IMR-90 (cell line): ENCODE measurements around the gene KCTD12. TPM values are rescaled to one million over a fixed set of nuclear protein-coding genes. Genes with fewer than 3 reads are reported as not detected.

Experiments used
- ATAC-seq: fragments of 200-7000 bp; cut with Tn5 transposase; 2 replicates; pipeline ENCODE4 v1.9.1; 2020; ENCODE audit warnings: low read depth, mild to moderate bottlenecking, moderate library complexity
- BruUV-seq: library from RNA; stranded (reverse); fragments of 400-500 nt; replicated peaks from 2 replicates; lab custom pipeline; 2021; lab: Mats Ljungman, UMichigan
- CTCF ChIA-PET: fragments of 300-600 bp; formaldehyde crosslinking; extraction: SDS; loops from one replicate; lab custom pipeline; 2021; ENCODE audit warnings: antibody characterized with exemption; lab: Yijun Ruan, JAX
- POLR2A ChIA-PET: fragments of 300-600 bp; sonication (Branson Sonifier 250); formaldehyde crosslinking; loops from one replicate; lab custom pipeline; 2022; ENCODE audit warnings: antibody characterized with exemption; ENCODE audit not compliant: unreplicated experiment; lab: Charles Lee
- DNase-seq: peaks from one replicate; pipeline ENCODE4 v3.0.0; 2013
- H2AFZ ChIP-seq: replicated peaks from 2 replicates; pipeline ENCODE3; 2013; ENCODE audit warnings: low read length, mild to moderate bottlenecking; ENCODE audit not compliant: poor library complexity
- H2AK5ac ChIP-seq: 2 replicates; pipeline ENCODE4 v1.6.1; 2013; ENCODE audit warnings: low read depth, low read length, inconsistent platforms
- H2AK9ac ChIP-seq: replicated peaks from 2 replicates; pipeline ENCODE3; 2013; ENCODE audit warnings: mild to moderate bottlenecking, low read depth, low read length, moderate library complexity; ENCODE audit not compliant: poor library complexity
- H2BK120ac ChIP-seq: 2 replicates; pipeline ENCODE4 v1.6.1; 2013; ENCODE audit warnings: low read depth, low read length, inconsistent platforms
- H2BK15ac ChIP-seq: 3 replicates; pipeline ENCODE4 v1.6.1; 2013; ENCODE audit warnings: low read depth, low read length, inconsistent platforms
- H2BK20ac ChIP-seq: 2 replicates; pipeline ENCODE4 v1.6.1; 2013; ENCODE audit warnings: low read depth, mild to moderate bottlenecking, inconsistent platforms, low read length, moderate library complexity
- H2BK5ac ChIP-seq: 2 replicates; pipeline ENCODE4 v1.6.1; 2013; ENCODE audit warnings: mild to moderate bottlenecking, low read depth, low read length, inconsistent platforms; ENCODE audit not compliant: poor library complexity, severe bottlenecking
- H3K14ac ChIP-seq: replicated peaks from 2 replicates; pipeline ENCODE4 v1.6.1; 2013; ENCODE audit warnings: low read depth, low read length, inconsistent platforms
- H3K18ac ChIP-seq: 2 replicates; pipeline ENCODE4 v1.6.1; 2013; ENCODE audit warnings: low read depth, low read length, control low read depth
- H3K23ac ChIP-seq: 2 replicates; pipeline ENCODE4 v1.6.1; 2013; ENCODE audit warnings: low read depth, low read length, inconsistent platforms
- H3K27ac ChIP-seq: 2 replicates; pipeline ENCODE4 v1.5.1; 2013; ENCODE audit warnings: mild to moderate bottlenecking, control low read depth, low read length; ENCODE audit not compliant: insufficient read depth
- H3K27me3 ChIP-seq: 2 replicates; pipeline ENCODE4 v1.6.1; 2013; ENCODE audit warnings: low read length; ENCODE audit not compliant: control insufficient read depth, insufficient read depth
- H3K36me3 ChIP-seq: 2 replicates; pipeline ENCODE4 v1.6.1; 2013; ENCODE audit warnings: low read length, mixed read lengths; ENCODE audit not compliant: control insufficient read depth, insufficient read depth
- H3K4ac ChIP-seq: 2 replicates; pipeline ENCODE4 v1.6.1; 2013; ENCODE audit warnings: low read depth, low read length, inconsistent platforms
- H3K4me1 ChIP-seq: 2 replicates; pipeline ENCODE4 v1.6.1; 2013; ENCODE audit warnings: low read length, mixed read lengths; ENCODE audit not compliant: control insufficient read depth, insufficient read depth
- H3K4me2 ChIP-seq: 2 replicates; pipeline ENCODE4 v1.6.1; 2013; ENCODE audit warnings: low read depth, mild to moderate bottlenecking, control low read depth, low read length, moderate library complexity
- H3K4me3 ChIP-seq: 2 replicates; pipeline ENCODE4 v1.5.1; 2013; ENCODE audit warnings: low read depth, mild to moderate bottlenecking, control low read depth, low read length, moderate library complexity; ENCODE audit not compliant: insufficient read depth
- H3K56ac ChIP-seq: 2 replicates; pipeline ENCODE4 v1.6.1; 2013; ENCODE audit warnings: low read length, inconsistent platforms; ENCODE audit not compliant: insufficient read depth; ENCODE audit errors: extremely low read depth
- H3K79me1 ChIP-seq, 2 experiments: 2 replicates each; pipeline ENCODE4 v1.6.1; 2013; ENCODE audit warnings: low read length in 2 of 2, inconsistent platforms in 1 of 2, low read depth in 1 of 2
- H3K9ac ChIP-seq: 2 replicates; pipeline ENCODE4 v1.6.1; 2013; ENCODE audit warnings: low read depth, low read length, control low read depth
- H3K9me1 ChIP-seq: 2 replicates; pipeline ENCODE4 v1.6.1; 2013; ENCODE audit warnings: low read length, inconsistent platforms; ENCODE audit not compliant: insufficient read depth
- H3K9me3 ChIP-seq: 2 replicates; pipeline ENCODE4 v1.6.1; 2013; ENCODE audit warnings: low read length; ENCODE audit not compliant: control insufficient read depth, insufficient read depth
- H4K20me1 ChIP-seq: 2 replicates; pipeline ENCODE4 v1.6.1; 2013; ENCODE audit warnings: low read length, inconsistent platforms; ENCODE audit not compliant: insufficient read depth
- H4K5ac ChIP-seq: 2 replicates; pipeline ENCODE4 v1.6.1; 2013; ENCODE audit warnings: mild to moderate bottlenecking, low read depth, low read length, control low read depth
- H4K8ac ChIP-seq, 2 experiments: 2 replicates each; pipeline ENCODE4 v1.6.1; 2013; ENCODE audit warnings: low read depth in 2 of 2, low read length in 2 of 2, control low read depth in 1 of 2, inconsistent platforms in 1 of 2
- H4K91ac ChIP-seq: 2 replicates; pipeline ENCODE4 v1.6.1; 2013; ENCODE audit warnings: low read depth, low read length, inconsistent platforms; ENCODE audit not compliant: insufficient read depth
- CEBPB ChIP-seq: IDR thresholded peaks from 2 replicates; pipeline ENCODE4 v1.6.1; 2012; ENCODE audit warnings: low read depth, low read length, improper control_type of control experiment
- CHD1 ChIP-seq: IDR thresholded peaks from 2 replicates; pipeline ENCODE4 v1.6.1; 2012; ENCODE audit warnings: low read depth, low read length, improper control_type of control experiment
- CTCF ChIP-seq: conservative IDR thresholded peaks from 2 replicates; pipeline ENCODE4 v1.5.1; 2012; ENCODE audit warnings: mild to moderate bottlenecking, low read depth, low read length, improper control_type of control experiment
- ELK1 ChIP-seq: fragments of 150-350 bp; IDR thresholded peaks from 2 replicates; pipeline ENCODE4 v1.6.1; 2016; ENCODE audit warnings: low read depth, mild to moderate bottlenecking, low read length, moderate library complexity, borderline replicate concordance
- FOS ChIP-seq: fragments of 150-350 bp; IDR thresholded peaks from 2 replicates; pipeline ENCODE4 v1.6.1; 2016; ENCODE audit warnings: low read depth, low read length
- MAFK ChIP-seq: IDR thresholded peaks from 2 replicates; pipeline ENCODE4 v1.6.1; 2012; ENCODE audit warnings: low read depth, low read length, improper control_type of control experiment
- MAZ ChIP-seq: IDR thresholded peaks from 2 replicates; pipeline ENCODE4 v1.6.1; 2012; ENCODE audit warnings: low read depth, mild to moderate bottlenecking, low read length, improper control_type of control experiment, moderate library complexity, borderline replicate concordance
- MXI1 ChIP-seq: IDR thresholded peaks from 2 replicates; pipeline ENCODE4 v1.6.1; 2012; ENCODE audit warnings: low read depth, mild to moderate bottlenecking, low read length, moderate library complexity, borderline replicate concordance
- NFE2L2 ChIP-seq: fragments of 150-350 bp; IDR thresholded peaks from 2 replicates; pipeline ENCODE4 v1.6.1; 2016; ENCODE audit warnings: low read depth, mild to moderate bottlenecking, low read length
- POLR2A ChIP-seq: IDR thresholded peaks from 2 replicates; pipeline ENCODE4 v1.6.1; 2012; ENCODE audit warnings: mild to moderate bottlenecking, low read depth, low read length
- RAD21 ChIP-seq: IDR thresholded peaks from 2 replicates; pipeline ENCODE4 v1.6.1; 2012; ENCODE audit warnings: low read length, improper control_type of control experiment
- RCOR1 ChIP-seq: IDR thresholded peaks from 2 replicates; pipeline ENCODE4 v1.6.1; 2012; ENCODE audit warnings: mild to moderate bottlenecking, low read length, improper control_type of control experiment; ENCODE audit not compliant: insufficient replicate concordance
- SMC3 ChIP-seq: fragments of 150-350 bp; IDR thresholded peaks from 2 replicates; pipeline ENCODE4 v1.6.1; 2016; ENCODE audit warnings: low read depth, mild to moderate bottlenecking, antibody characterized with exemption, low read length, moderate library complexity
- WGBS, 2 experiments: methylation state at CpG; one replicate each; pipeline versions ENCODE4 v1.1.5 to v1.1.7; 2013; ENCODE audit warnings: missing lambda C conversion rate in 2 of 2; ENCODE audit not compliant: insufficient read length in 1 of 2; ENCODE audit errors: extremely low coverage in 2 of 2; 5-methylcytosine and 5-hydroxymethylcytosine counted together
- dilution Hi-C: fragments of 300-500 bp; cut with HindIII; formaldehyde crosslinking; loops from one replicate; pipeline ENCODE4 v1.14.3; 2018; ENCODE audit warnings: low sequenced_read_pairs; ENCODE audit not compliant: unreplicated experiment
- in situ Hi-C: fragments of 300-500 bp; cut with MboI; formaldehyde crosslinking; loops from 3 replicates; pipeline ENCODE4 v1.14.3; 2019; ENCODE audit warnings: low sequenced_read_pairs, inconsistent platforms, mixed read lengths
- intact Hi-C: fragments of 100-400 bp; cut with micrococcal nuclease; formaldehyde crosslinking; loops from 2 replicates; pipeline ENCODE4 v1.10.0; 2022
- polyA plus RNA-seq, 3 experiments: library from polyadenylated mRNA; depleted of rRNA; stranded (reverse); fragments of >200 nt; gene quantifications; 2 replicates each; pipeline ENCODE4 v1.2.3, GENCODE V29; 2012; ENCODE audit warnings: low replicate concordance in 1 of 3
- total RNA-seq: library from RNA; depleted of rRNA; stranded (reverse); fragments of >200 nt; gene quantifications from 2 replicates; pipeline ENCODE4 v1.2.3, GENCODE V29; 2012

The KCTD12 gene
- total and polyA plus RNA-seq, 2 of the 4 experiments (the other 2 are of a cell fraction), result 1.8 to 1.9 TPM

GRCh38 chr13:76833441-76833954, 52.7 kb downstream of the KCTD12 start:
- BruUV-seq, result no TSS peak

More at GRCh38 chr13:76833441-76833954, 52.7 kb downstream of the KCTD12 start:
- no peaks in the 10 kb centered on the region for H3K27me3 ChIP-seq
- H2BK15ac ChIP-seq, result no peak overlapping the region
- H3K79me1 ChIP-seq, result no peaks in the 10 kb centered on the region
- H3K4ac ChIP-seq, result no peak overlapping the region
- WGBS, 2 experiments, result 80% methylated on average over 4 of the region's 8 CpGs; no CpG with 5 or more reads in 1 of the 2 experiments
- POLR2A ChIA-PET, result no interaction called here
- H3K4me2 ChIP-seq, result no peak overlapping the region
- no peak overlapping the region for H2BK5ac ChIP-seq
- H4K8ac ChIP-seq, result no peak overlapping the region
- CTCF ChIA-PET, result no interaction called here
- no peak overlapping the region for H3K23ac ChIP-seq
- no peak overlapping the region for H4K5ac ChIP-seq
- intact Hi-C loops, result no loop called here
- no peak overlapping the region for H3K56ac ChIP-seq
- H4K20me1 ChIP-seq, result no peaks in the 10 kb centered on the region
- H3K9me1 ChIP-seq, result peaks cover 9% of the 10 kb centered on the region; the same call in 1 of the 2 replicates
- dilution Hi-C loops, result no loop called here
- no peak overlapping the region for H2BK120ac ChIP-seq
- no peaks in the 10 kb centered on the region for H3K36me3 ChIP-seq
- H3K27ac ChIP-seq, result no peak overlapping the region
- H3K18ac ChIP-seq, result no peak overlapping the region
- no peak overlapping the region for H2AFZ ChIP-seq
- H3K4me1 ChIP-seq, result peaks cover 11% of the 10 kb centered on the region
- H2AK5ac ChIP-seq, result no peak overlapping the region
- ATAC-seq (no peak), DNase-seq (no peak)
- in situ Hi-C loops, result no loop called here
- no peak overlapping the region for H2AK9ac ChIP-seq
- H3K14ac ChIP-seq, result no peak overlapping the region
- no peaks in the 10 kb centered on the region for H3K9me3 ChIP-seq
- H4K91ac ChIP-seq, result no peak overlapping the region
- H3K4me3 ChIP-seq, result no peak overlapping the region
- no peak overlapping the region for H3K9ac ChIP-seq
- no peak overlapping the region for H2BK20ac ChIP-seq
- TF ChIP-seq SMC3 (no peak), FOS (no peak), CEBPB (no peak), MAZ (no peak), RCOR1 (no peak), MXI1 (no peak), RAD21 (no peak), ELK1 (no peak), POLR2A (no peak), CHD1 (no peak), CTCF (no peak), MAFK (no peak), NFE2L2 (no peak)
